Neural cell (in vitro differentiated cells): ENCODE measurements around the gene UACA. TPM values are rescaled to one million over a fixed set of nuclear protein-coding genes. Genes with fewer than 3 reads are reported as not detected.

Experiments used
- H2AFZ ChIP-seq: fragments of 200-600, 300-800 bp; sonication (generic), shearing (Covaris generic); 2 replicates; pipeline ENCODE4 v1.6.0; 2014; ENCODE audit warnings: low read depth, mild to moderate bottlenecking, antibody characterized with exemption, low read length, moderate library complexity
- H3F3A ChIP-seq: fragments of 200-600 bp; shearing (Covaris generic); 2 replicates; pipeline ENCODE4 v1.6.1; 2016; ENCODE audit warnings: mild to moderate bottlenecking, moderate library complexity, mixed read lengths, antibody characterized with exemption, low read length; ENCODE audit not compliant: insufficient read depth, poor library complexity, severe bottlenecking
- H3K27ac ChIP-seq: fragments of 200-600, 300-800 bp; sonication (generic), shearing (Covaris generic); 2 replicates; pipeline ENCODE4 v1.5.1; 2014; ENCODE audit warnings: mild to moderate bottlenecking, low read length, moderate library complexity
- H3K27me3 ChIP-seq: fragments of 300-800, 200-600 bp; sonication (generic), shearing (Covaris generic); 2 replicates; pipeline ENCODE4 v1.6.0; 2014; ENCODE audit warnings: mild to moderate bottlenecking, low read depth, low read length, moderate library complexity; ENCODE audit not compliant: insufficient read depth
- H3K36me3 ChIP-seq: fragments of 300-800, 200-600 bp; sonication (generic), shearing (Covaris generic); 2 replicates; pipeline ENCODE4 v1.5.1; 2014; ENCODE audit warnings: mild to moderate bottlenecking, antibody characterized with exemption, low read length, moderate library complexity; ENCODE audit not compliant: insufficient read depth
- H3K4me2 ChIP-seq: fragments of 300-800, 200-600 bp; sonication (generic), shearing (Covaris generic); 2 replicates; pipeline ENCODE4 v1.6.0; 2014; ENCODE audit warnings: mild to moderate bottlenecking, low read length
- H3K4me3 ChIP-seq: fragments of 300-800, 200-600 bp; sonication (generic), shearing (Covaris generic); 2 replicates; pipeline ENCODE4 v1.5.1; 2014; ENCODE audit warnings: mild to moderate bottlenecking, low read length, moderate library complexity
- H3K79me2 ChIP-seq: fragments of 200-600 bp; shearing (Covaris generic); replicated peaks from 2 replicates; pipeline ENCODE4 v1.6.0; 2014; ENCODE audit warnings: mild to moderate bottlenecking, low read length, moderate library complexity; ENCODE audit not compliant: insufficient read depth
- H3K9ac ChIP-seq: fragments of 300-800, 200-600 bp; sonication (generic), shearing (Covaris generic); 2 replicates; pipeline ENCODE4 v1.6.1; 2016; ENCODE audit warnings: mild to moderate bottlenecking, low read length, mixed read lengths
- H3K9me2 ChIP-seq: fragments of 200-600 bp; shearing (Covaris generic); 2 replicates; pipeline ENCODE4 v1.6.1; 2016; ENCODE audit warnings: mild to moderate bottlenecking, low read length, mixed read lengths; ENCODE audit not compliant: insufficient read depth
- H3K9me3 ChIP-seq: fragments of 200-600, 300-800 bp; sonication (generic), shearing (Covaris generic); 2 replicates; pipeline ENCODE4 v1.6.1; 2016; ENCODE audit warnings: mild to moderate bottlenecking, mixed run types, low read length, moderate library complexity, mixed read lengths
- H4K20me1 ChIP-seq: fragments of 200-600 bp; shearing (Covaris generic); 2 replicates; pipeline ENCODE4 v1.6.1; 2016; ENCODE audit warnings: mild to moderate bottlenecking, mixed run types; ENCODE audit not compliant: insufficient read depth
- CTCF ChIP-seq: fragments of 450-650 bp; IDR thresholded peaks from 2 replicates; pipeline ENCODE4 v1.5.1; 2014; ENCODE audit warnings: antibody characterized with exemption, mild to moderate bottlenecking, moderate library complexity; ENCODE audit not compliant: poor library complexity, severe bottlenecking
- EP300 ChIP-seq: fragments of 450-650 bp; conservative IDR thresholded peaks from 2 replicates; pipeline ENCODE4 v1.6.1; 2014; ENCODE audit warnings: antibody characterized with exemption, mild to moderate bottlenecking, moderate library complexity; ENCODE audit not compliant: poor library complexity, severe bottlenecking
- EZH2 ChIP-seq: fragments of 200-600, 300-800 bp; shearing (Covaris generic), sonication (generic); IDR thresholded peaks from 2 replicates; pipeline ENCODE4 v1.6.1; 2014; ENCODE audit warnings: antibody characterized with exemption, low read length, borderline replicate concordance, mild to moderate bottlenecking; ENCODE audit not compliant: insufficient read depth, poor library complexity, severe bottlenecking
- MXI1 ChIP-seq: fragments of 450-650 bp; conservative IDR thresholded peaks from 2 replicates; pipeline ENCODE4 v1.6.1; 2014; ENCODE audit warnings: antibody characterized with exemption, mild to moderate bottlenecking; ENCODE audit not compliant: poor library complexity, severe bottlenecking
- POLR2AphosphoS5 ChIP-seq: IDR thresholded peaks from 2 replicates; pipeline ENCODE4 v1.6.1; 2012
- RAD21 ChIP-seq: fragments of 450-650 bp; conservative IDR thresholded peaks from 2 replicates; pipeline ENCODE4 v1.6.1; 2014; ENCODE audit warnings: antibody characterized with exemption, mild to moderate bottlenecking, moderate library complexity
- REST ChIP-seq: IDR thresholded peaks from 2 replicates; pipeline ENCODE4 v1.6.1; 2012; ENCODE audit warnings: borderline replicate concordance
- SMC3 ChIP-seq: fragments of 450-650 bp; conservative IDR thresholded peaks from 2 replicates; pipeline ENCODE4 v1.6.1; 2014; ENCODE audit warnings: antibody characterized with exemption, mild to moderate bottlenecking, moderate library complexity; ENCODE audit not compliant: poor library complexity
- TAF1 ChIP-seq: IDR thresholded peaks from 2 replicates; pipeline ENCODE4 v1.6.1; 2012; ENCODE audit warnings: low read depth
- polyA plus RNA-seq: library from polyadenylated mRNA; depleted of rRNA; stranded (reverse); fragments of >200 nt; gene quantifications from 2 replicates; pipeline ENCODE4 v1.2.3, GENCODE V29; 2014

Gene UACA
- polyA plus RNA-seq, 1 donor from 2014 or later, result 0.10 TPM

GRCh38 chr15:70701891-70702568 is 61.3 kb downstream of the UACA start:
- H3K9ac ChIP-seq, result no peak overlapping the region

GRCh38 chr15:70701171-70701570 is 62.2 kb downstream of the UACA start:
- Histone ChIP-seq H3K79me2 (no peaks in the 10 kb centered on the region), H3K36me3 (no peaks in the 10 kb centered on the region), H3K9me3 (no peaks in the 10 kb centered on the region), H3F3A (no peaks in the 10 kb centered on the region), H3K9ac (no peak overlapping the region), H2AFZ (no peak overlapping the region), H3K4me3 (no peak overlapping the region), H3K9me2 (no peaks in the 10 kb centered on the region), H4K20me1 (no peaks in the 10 kb centered on the region), H3K27me3 (no peaks in the 10 kb centered on the region), H3K4me2 (no peak overlapping the region), H3K27ac (no peak overlapping the region)
- no peak for TF ChIP-seq RAD21
- no peak for TF ChIP-seq MXI1

More at GRCh38 chr15:70701891-70702568, 61.3 kb downstream of the UACA start:
- H4K20me1 ChIP-seq, result no peaks in the 10 kb centered on the region
- TF ChIP-seq MXI1 (no peak), TAF1 (no peak), SMC3 (no peak), REST (no peak), EZH2 (no peak), CTCF (no peak), EP300 (no peak), RAD21 (no peak), POLR2AphosphoS5 (no peak)
- no peaks in the 10 kb centered on the region for H3F3A ChIP-seq
- H3K9me3 ChIP-seq, result no peaks in the 10 kb centered on the region
- no peak overlapping the region for H3K27ac ChIP-seq
- no peaks in the 10 kb centered on the region for H3K79me2 ChIP-seq
- no peak overlapping the region for H3K4me2 ChIP-seq
- H3K9me2 ChIP-seq, result no peaks in the 10 kb centered on the region
- H2AFZ ChIP-seq, result no peak overlapping the region
- no peaks in the 10 kb centered on the region for H3K36me3 ChIP-seq
- H3K27me3 ChIP-seq, result no peaks in the 10 kb centered on the region
- H3K4me3 ChIP-seq, result no peak overlapping the region
